K562 (cell line): ENCODE data around the gene PEBP1. TPM values are rescaled to one million over a fixed set of nuclear protein-coding genes. Genes with fewer than 3 reads are reported as not detected.

Experiments
- ILK ChIP-seq: fragments of 450-650 bp; IDR thresholded peaks from 2 replicates; pipeline ENCODE4 v1.6.1; 2016; ENCODE audit warnings: missing genetic modification characterization, low read depth, mild to moderate bottlenecking, missing compliant biosample characterization, moderate library complexity, borderline replicate concordance
- KHSRP ChIP-seq: fragments of 450-650 bp; IDR thresholded peaks from 2 replicates; pipeline ENCODE4 v1.6.1; 2017
- KLF1 ChIP-seq: fragments of 450-650 bp; IDR thresholded peaks from 2 replicates; pipeline ENCODE4 v1.6.1; 2016; ENCODE audit warnings: missing genetic modification characterization, missing compliant biosample characterization
- MTA1 ChIP-seq: fragments of 450-650 bp; IDR thresholded peaks from 2 replicates; pipeline ENCODE4 v1.6.1; 2017; ENCODE audit warnings: borderline replicate concordance
- NFATC3 ChIP-seq: fragments of 450-650 bp; IDR thresholded peaks from 2 replicates; pipeline ENCODE4 v1.6.1; 2017; ENCODE audit warnings: mild to moderate bottlenecking
- NR2C1 ChIP-seq, 2 experiments: fragments of 450-650 bp; IDR thresholded peaks; 2 replicates each; pipeline ENCODE4 v1.6.1; 2017; ENCODE audit warnings: mild to moderate bottlenecking in 2 of 2, antibody characterized with exemption in 1 of 2, inconsistent platforms in 1 of 2, missing compliant biosample characterization in 1 of 2, missing genetic modification characterization in 1 of 2
- PHB ChIP-seq: fragments of 250-450 bp; sonication (Bioruptor Pico); IDR thresholded peaks from 2 replicates; pipeline ENCODE4 v1.5.0; 2021
- POLR2B ChIP-seq: fragments of 450-650 bp; IDR thresholded peaks from 2 replicates; pipeline ENCODE4 v1.6.1; 2018; ENCODE audit warnings: low read depth; ENCODE audit not compliant: partially characterized antibody
- RBBP5 ChIP-seq: fragments of 200-600 bp; sonication (generic); IDR thresholded peaks from 2 replicates; pipeline ENCODE4 v1.6.1; 2012; ENCODE audit warnings: borderline replicate concordance, mild to moderate bottlenecking, low read length, control low read depth, inconsistent platforms; ENCODE audit not compliant: insufficient read depth, poor library complexity, severe bottlenecking
- RFX1 ChIP-seq: fragments of 450-650 bp; IDR thresholded peaks from 2 replicates; pipeline ENCODE4 v1.6.1; 2016; ENCODE audit warnings: mild to moderate bottlenecking, moderate library complexity
- TARDBP ChIP-seq: fragments of 450-650 bp; IDR thresholded peaks from 2 replicates; pipeline ENCODE4 v1.6.1; 2016
- TRIM24 ChIP-seq, 2 experiments: fragments of 450-650 bp; IDR thresholded peaks; 2 replicates each; pipeline ENCODE4 v1.6.1; 2016
- ZBTB7A ChIP-seq: IDR thresholded peaks from 2 replicates; pipeline ENCODE4 v1.6.1; 2011; ENCODE audit warnings: low read depth, mild to moderate bottlenecking, low read length, moderate library complexity, borderline replicate concordance; ENCODE audit not compliant: control insufficient read depth
- ZFX ChIP-seq: sonication (generic); formaldehyde crosslinking; IDR thresholded peaks from 2 replicates; pipeline ENCODE4 v1.8.0; 2022; ENCODE audit warnings: mild to moderate bottlenecking, missing genetic modification reagents, moderate library complexity
- ZNF431 ChIP-seq: sonication (generic); formaldehyde crosslinking; IDR thresholded peaks from 2 replicates; pipeline ENCODE4 v1.8.0; 2022; ENCODE audit warnings: mild to moderate bottlenecking, missing genetic modification reagents
- ZNF583 ChIP-seq: fragments of 250-450 bp; sonication (Bioruptor Pico); IDR thresholded peaks from 2 replicates; pipeline ENCODE4 v1.4.0; 2020
- polyA plus RNA-seq, 8 experiments: library from polyadenylated mRNA; depleted of rRNA in 4 of 8; stranded (reverse) in 5 of 8; unstranded in 3 of 8; fragments of >200 nt; fragmentation: Nextera tagmentation in 2 of 8; fragmentation: Illumina TruSeq in 1 of 8; extraction: Ambion mirVana in 2 of 8; extraction: Trizol in 1 of 8; gene quantifications; 2 replicates each; pipeline versions ENCODE4 v1.2.1 to v1.2.3, GENCODE V29; 2011 to 2014; ENCODE audit warnings: inconsistent platforms in 1 of 8, missing spikeins in 1 of 8
- total RNA-seq, 7 experiments: library from RNA; depleted of rRNA in 6 of 7; stranded (reverse); fragments of >200 nt in 6 of 7; fragmentation: Illumina TruSeq in 2 of 7; extraction: Trizol in 2 of 7; gene quantifications; 2 replicates each; pipeline versions ENCODE4 v1.2.1 to v1.2.3, GENCODE V29; 2011 to 2021; ENCODE audit warnings: low replicate concordance in 1 of 7
- TF ChIP-seq, protein P1 (sequence below): sonication (generic); IDR thresholded peaks from 2 replicates; pipeline ENCODE4 v1.6.1; 2016
- TF ChIP-seq, protein P2 (sequence below), 2 experiments: IDR thresholded peaks; 2 replicates each; pipeline ENCODE4 v1.6.1; 2011; ENCODE audit warnings: borderline replicate concordance in 1 of 2, control low read depth in 1 of 2, low read depth in 1 of 2, low read length in 1 of 2, mild to moderate bottlenecking in 1 of 2, mixed read lengths in 1 of 2, moderate library complexity in 1 of 2; ENCODE audit not compliant: insufficient read depth in 1 of 2, insufficient read length in 1 of 2, poor library complexity in 1 of 2, severe bottlenecking in 1 of 2; ENCODE audit errors: extremely low read depth in 1 of 2
- TF ChIP-seq, protein P3 (sequence below): fragments of 250-450 bp; sonication (Bioruptor Pico); IDR thresholded peaks from 2 replicates; pipeline ENCODE4 v1.5.0; 2020; ENCODE audit warnings: mild to moderate bottlenecking, borderline replicate concordance
- TF ChIP-seq, protein P4 (sequence below): sonication (generic); formaldehyde crosslinking; IDR thresholded peaks from 2 replicates; pipeline ENCODE4 v1.8.0; 2022; ENCODE audit warnings: missing genetic modification reagents, mild to moderate bottlenecking, borderline replicate concordance
- TF ChIP-seq, protein P5 (sequence below), 2 experiments: fragments of 250-450 bp in 1 of 2; fragments of 450-650 bp in 1 of 2; sonication (Bioruptor Pico) in 1 of 2; IDR thresholded peaks; 2 replicates each; pipeline versions ENCODE4 v1.6.1 to v1.8.0; 2016 to 2021; ENCODE audit warnings: mild to moderate bottlenecking in 2 of 2, moderate library complexity in 2 of 2, missing compliant biosample characterization in 1 of 2, missing genetic modification characterization in 1 of 2

PEBP1 gene
- total and polyA plus RNA-seq, 9 of the 15 experiments (the other 6 are each of a cell fraction or from before 2014, with no cell fraction given) = 77.3 to 207 (median 153) TPM

DNA sequence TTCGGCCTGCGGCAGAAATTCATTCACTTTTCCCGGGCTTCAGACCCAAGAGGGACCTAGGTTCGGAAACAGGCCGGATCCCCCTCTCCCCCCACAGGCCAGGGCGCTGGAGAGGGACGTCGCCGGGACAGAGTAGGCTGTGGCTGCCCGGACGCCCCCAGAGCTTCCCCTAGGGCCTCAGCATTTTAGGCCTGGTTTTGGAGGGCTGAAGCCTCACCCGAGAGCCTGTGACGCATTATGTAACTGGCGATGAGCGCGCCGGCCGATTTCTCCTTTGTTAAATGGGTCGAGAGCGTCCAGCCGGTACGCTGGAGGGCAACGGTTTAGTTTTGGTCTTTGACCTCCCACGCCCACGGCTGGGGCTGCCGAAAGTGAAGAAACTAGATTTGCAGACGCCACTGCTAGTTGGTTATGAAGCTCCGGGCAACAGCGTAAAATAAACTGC is 657 bp downstream of the PEBP1 start (continued):
- TF ChIP-seq, protein P1, sequence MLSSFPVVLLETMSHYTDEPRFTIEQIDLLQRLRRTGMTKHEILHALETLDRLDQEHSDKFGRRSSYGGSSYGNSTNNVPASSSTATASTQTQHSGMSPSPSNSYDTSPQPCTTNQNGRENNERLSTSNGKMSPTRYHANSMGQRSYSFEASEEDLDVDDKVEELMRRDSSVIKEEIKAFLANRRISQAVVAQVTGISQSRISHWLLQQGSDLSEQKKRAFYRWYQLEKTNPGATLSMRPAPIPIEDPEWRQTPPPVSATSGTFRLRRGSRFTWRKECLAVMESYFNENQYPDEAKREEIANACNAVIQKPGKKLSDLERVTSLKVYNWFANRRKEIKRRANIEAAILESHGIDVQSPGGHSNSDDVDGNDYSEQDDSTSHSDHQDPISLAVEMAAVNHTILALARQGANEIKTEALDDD = peak; percentile 23; the same call in 1 of the 2 replicates
- TF ChIP-seq KLF1 (tag) (no peak), TARDBP (no peak), KHSRP (no peak), NFATC3 (no peak), RFX1 (no peak), ILK (tag) (no peak), MTA1 (no peak), ZBTB7A (peak; percentile 27; the same call in 1 of the 2 replicates), NR2C1 (IDR thresholded peaks at IDR 0.05) (0 out of 2 replicates have a peak, but pooled peaks have one; percentile 37), NR2C1 (tag; IDR thresholded peaks at IDR 0.05) (peak; percentile 43; the same call in 1 of the 2 replicates), ZFX (CRISPR knock-in tag) (peak; percentile 3; the same call in 1 of the 2 replicates), ZNF431 (CRISPR knock-in tag) (no peak), ZNF583 (CRISPR knock-in tag) (no peak), TRIM24 (IDR thresholded peaks at IDR 0.05) (no peak), RBBP5 (no peak), POLR2B (no peak), PHB (CRISPR knock-in tag) (no peak)
- TF ChIP-seq, protein P2, sequence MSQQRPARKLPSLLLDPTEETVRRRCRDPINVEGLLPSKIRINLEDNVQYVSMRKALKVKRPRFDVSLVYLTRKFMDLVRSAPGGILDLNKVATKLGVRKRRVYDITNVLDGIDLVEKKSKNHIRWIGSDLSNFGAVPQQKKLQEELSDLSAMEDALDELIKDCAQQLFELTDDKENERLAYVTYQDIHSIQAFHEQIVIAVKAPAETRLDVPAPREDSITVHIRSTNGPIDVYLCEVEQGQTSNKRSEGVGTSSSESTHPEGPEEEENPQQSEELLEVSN (IDR thresholded peaks at IDR 0.05; ENCODE audit: borderline replicate concordance in 1 of 2, extremely low read depth in 1 of 2, insufficient read depth in 1 of 2, insufficient read length in 1 of 2, low read depth in 1 of 2, low read length in 1 of 2, poor library complexity in 1 of 2, severe bottlenecking in 1 of 2) = peak in 1 of 2 experiments; percentile 38
- TF ChIP-seq, protein P3, sequence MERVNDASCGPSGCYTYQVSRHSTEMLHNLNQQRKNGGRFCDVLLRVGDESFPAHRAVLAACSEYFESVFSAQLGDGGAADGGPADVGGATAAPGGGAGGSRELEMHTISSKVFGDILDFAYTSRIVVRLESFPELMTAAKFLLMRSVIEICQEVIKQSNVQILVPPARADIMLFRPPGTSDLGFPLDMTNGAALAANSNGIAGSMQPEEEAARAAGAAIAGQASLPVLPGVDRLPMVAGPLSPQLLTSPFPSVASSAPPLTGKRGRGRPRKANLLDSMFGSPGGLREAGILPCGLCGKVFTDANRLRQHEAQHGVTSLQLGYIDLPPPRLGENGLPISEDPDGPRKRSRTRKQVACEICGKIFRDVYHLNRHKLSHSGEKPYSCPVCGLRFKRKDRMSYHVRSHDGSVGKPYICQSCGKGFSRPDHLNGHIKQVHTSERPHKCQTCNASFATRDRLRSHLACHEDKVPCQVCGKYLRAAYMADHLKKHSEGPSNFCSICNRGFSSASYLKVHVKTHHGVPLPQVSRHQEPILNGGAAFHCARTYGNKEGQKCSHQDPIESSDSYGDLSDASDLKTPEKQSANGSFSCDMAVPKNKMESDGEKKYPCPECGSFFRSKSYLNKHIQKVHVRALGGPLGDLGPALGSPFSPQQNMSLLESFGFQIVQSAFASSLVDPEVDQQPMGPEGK (CRISPR knock-in tag) = no peak
- TF ChIP-seq, protein P4, sequence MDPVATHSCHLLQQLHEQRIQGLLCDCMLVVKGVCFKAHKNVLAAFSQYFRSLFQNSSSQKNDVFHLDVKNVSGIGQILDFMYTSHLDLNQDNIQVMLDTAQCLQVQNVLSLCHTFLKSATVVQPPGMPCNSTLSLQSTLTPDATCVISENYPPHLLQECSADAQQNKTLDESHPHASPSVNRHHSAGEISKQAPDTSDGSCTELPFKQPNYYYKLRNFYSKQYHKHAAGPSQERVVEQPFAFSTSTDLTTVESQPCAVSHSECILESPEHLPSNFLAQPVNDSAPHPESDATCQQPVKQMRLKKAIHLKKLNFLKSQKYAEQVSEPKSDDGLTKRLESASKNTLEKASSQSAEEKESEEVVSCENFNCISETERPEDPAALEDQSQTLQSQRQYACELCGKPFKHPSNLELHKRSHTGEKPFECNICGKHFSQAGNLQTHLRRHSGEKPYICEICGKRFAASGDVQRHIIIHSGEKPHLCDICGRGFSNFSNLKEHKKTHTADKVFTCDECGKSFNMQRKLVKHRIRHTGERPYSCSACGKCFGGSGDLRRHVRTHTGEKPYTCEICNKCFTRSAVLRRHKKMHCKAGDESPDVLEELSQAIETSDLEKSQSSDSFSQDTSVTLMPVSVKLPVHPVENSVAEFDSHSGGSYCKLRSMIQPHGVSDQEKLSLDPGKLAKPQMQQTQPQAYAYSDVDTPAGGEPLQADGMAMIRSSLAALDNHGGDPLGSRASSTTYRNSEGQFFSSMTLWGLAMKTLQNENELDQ (CRISPR knock-in tag) = no peak
- TF ChIP-seq, protein P5, sequence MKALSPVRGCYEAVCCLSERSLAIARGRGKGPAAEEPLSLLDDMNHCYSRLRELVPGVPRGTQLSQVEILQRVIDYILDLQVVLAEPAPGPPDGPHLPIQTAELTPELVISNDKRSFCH (CRISPR knock-in tag; IDR thresholded peaks at IDR 0.05) = no peak
- TF ChIP-seq, protein P5 (tag; IDR thresholded peaks at IDR 0.05) = no peak
